Naive thymus-derived CD4-positive, alpha-beta T cell (primary cell): ENCODE measurements around the gene PHETA2. TPM values are rescaled to one million over a fixed set of nuclear protein-coding genes. Genes with fewer than 3 reads are reported as not detected.

Experiments
- ATAC-seq: fragments of 150-1000 bp; cut with Tn5 transposase; 2 replicates; pipeline ENCODE4 v1.10.0; 2021; ENCODE audit warnings: mild to moderate bottlenecking, moderate library complexity
- CTCF ChIA-PET: fragments of 350-600 bp; sonication (Branson Sonifier 250); formaldehyde crosslinking; loops from one replicate; lab custom pipeline; 2021; ENCODE audit warnings: antibody characterized with exemption; lab: Charles Lee
- POLR2A ChIA-PET: fragments of 350-600 bp; sonication (Branson Sonifier 250); formaldehyde crosslinking; loops from one replicate; lab custom pipeline; 2021; ENCODE audit warnings: antibody characterized with exemption, inconsistent platforms; lab: Charles Lee
- DNase-seq, 9 donors: peaks; one replicate each; pipeline versions ENCODE4 v3.0.0 to v3.0.0-alpha.2; 2020 to 2022; ENCODE audit warnings: mixed read lengths in 1 of 9
- H3K27ac ChIP-seq: one replicate; pipeline ENCODE4 v1.7.0; 2013; ENCODE audit warnings: mild to moderate bottlenecking, low read depth, low read length, moderate library complexity
- H3K27me3 ChIP-seq, 2 donors: one replicate each; pipeline ENCODE4 v1.7.0; 2013; ENCODE audit warnings: low read length in 2 of 2, mild to moderate bottlenecking in 2 of 2, moderate library complexity in 2 of 2; ENCODE audit not compliant: control insufficient read depth in 2 of 2, insufficient read depth in 2 of 2
- H3K36me3 ChIP-seq, 3 experiments: 1 replicate in 2 of 3; 2 replicates in 1 of 3; pipeline ENCODE4 v1.7.0; 2013; ENCODE audit warnings: low read length in 3 of 3, mild to moderate bottlenecking in 3 of 3, moderate library complexity in 1 of 3; ENCODE audit not compliant: insufficient read depth in 3 of 3, control insufficient read depth in 2 of 3
- H3K4me1 ChIP-seq, 2 donors: one replicate each; pipeline ENCODE4 v1.7.0; 2013; ENCODE audit warnings: low read length in 2 of 2, mild to moderate bottlenecking in 2 of 2, moderate library complexity in 1 of 2; ENCODE audit not compliant: control insufficient read depth in 2 of 2, insufficient read depth in 2 of 2
- H3K4me3 ChIP-seq: 2 replicates; pipeline ENCODE4 v1.7.0; 2013; ENCODE audit warnings: mild to moderate bottlenecking, low read length
- H3K9me3 ChIP-seq, 3 experiments: 1 replicate in 2 of 3; 2 replicates in 1 of 3; pipeline ENCODE4 v1.7.0; 2013; ENCODE audit warnings: low read length in 3 of 3; ENCODE audit not compliant: control insufficient read depth in 2 of 3
- H3K27ac Mint-ChIP-seq, 9 donors: one replicate each; pipeline ENCODE4 v1.8.0; 2020 to 2022; ENCODE audit warnings: mixed read lengths in 9 of 9, mild to moderate bottlenecking in 8 of 9, moderate library complexity in 5 of 9, inconsistent platforms in 2 of 9
- H3K27me3 Mint-ChIP-seq, 5 donors: one replicate each; pipeline ENCODE4 v1.8.0; 2021 to 2022; ENCODE audit warnings: mixed read lengths in 5 of 5, mild to moderate bottlenecking in 1 of 5
- H3K36me3 Mint-ChIP-seq, 5 donors: one replicate each; pipeline ENCODE4 v1.8.0; 2020 to 2022; ENCODE audit warnings: mixed read lengths in 5 of 5, mild to moderate bottlenecking in 3 of 5, inconsistent platforms in 1 of 5
- H3K4me1 Mint-ChIP-seq, 7 donors: one replicate each; pipeline ENCODE4 v1.8.0; 2020 to 2022; ENCODE audit warnings: mixed read lengths in 7 of 7, mild to moderate bottlenecking in 3 of 7, inconsistent platforms in 1 of 7
- H3K4me3 Mint-ChIP-seq, 10 donors: one replicate each; pipeline ENCODE4 v1.8.0; 2020 to 2022; ENCODE audit warnings: mild to moderate bottlenecking in 10 of 10, mixed read lengths in 10 of 10, moderate library complexity in 6 of 10, inconsistent platforms in 2 of 10
- H3K9me3 Mint-ChIP-seq, 11 donors: one replicate each; pipeline ENCODE4 v1.8.0; 2020 to 2022; ENCODE audit warnings: mixed read lengths in 11 of 11, mild to moderate bottlenecking in 4 of 11, inconsistent platforms in 1 of 11, moderate library complexity in 1 of 11
- intact Hi-C, 2 donors: fragments of 100-400 bp; cut with micrococcal nuclease; formaldehyde crosslinking; loops; one replicate each; pipeline ENCODE4 v1.15.1; 2023
- polyA plus RNA-seq, 2 donors: library from polyadenylated mRNA; unstranded; fragments of 300-500 nt; fragmentation: Illumina TruSeq; gene quantifications; one replicate each; pipeline ENCODE4 v1.2.3, GENCODE V29; 2021
- total RNA-seq, 6 experiments: library from RNA in 5 of 6; stranded (reverse) in 5 of 6; gene quantifications; 1 replicate in 5 of 6; 2 replicates in 1 of 6; pipeline ENCODE4 v1.2.3 and lab custom pipeline; 2021 to 2026

Gene PHETA2
- total and polyA plus RNA-seq, 7 experiments from 2014 or later, result 0.82 to 3.9 (median 1.2) TPM

DNA sequence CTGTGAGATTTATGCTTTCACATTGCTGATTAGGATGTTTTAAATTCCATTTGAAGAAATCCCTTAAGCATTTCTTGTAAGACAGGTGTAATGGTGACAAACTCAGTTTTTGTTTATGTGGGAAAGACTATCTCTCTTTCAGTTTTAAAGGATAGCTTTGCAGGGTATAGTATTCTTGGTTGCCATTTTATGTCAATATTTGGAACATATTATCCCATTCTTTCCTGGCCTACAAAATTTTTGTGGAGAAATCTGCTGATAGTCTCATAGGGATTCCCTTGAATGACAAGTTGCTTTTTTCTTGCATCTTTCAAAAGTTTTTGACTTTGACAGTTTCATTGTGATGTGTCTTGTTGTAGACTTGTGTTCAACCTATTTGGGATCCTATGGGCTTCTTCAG, 32.3 kb upstream of the PHETA2 start:
- no peak overlapping the region for H3K27ac Mint-ChIP-seq
- DNase-seq (no peak), ATAC-seq (no peak)
- POLR2A ChIA-PET, result interaction anchor here (0.7 kb wide), 1 partner anchor 36 kb away, joined by 3 read pairs; no protein-coding TSS in a partner anchor
- H3K27ac ChIP-seq, result no peak overlapping the region
- CTCF ChIA-PET, result no interaction called here
- intact Hi-C loops, result no loop called here
- peaks cover 0 to 5% (median 0%) of the 10 kb centered on the region in 3 experiments for H3K9me3 ChIP-seq
- H3K27me3 ChIP-seq, result no peaks in the 10 kb centered on the region
- H3K4me3 Mint-ChIP-seq, result no peak overlapping the region
- peaks cover 0 to 5% (median 0%) of the 10 kb centered on the region in 5 donors for H3K27me3 Mint-ChIP-seq
- peaks cover 6 to 43% (median 10%) of the 10 kb centered on the region in 5 donors for H3K36me3 Mint-ChIP-seq
- H3K4me1 Mint-ChIP-seq, result no peaks in the 10 kb centered on the region
- no peak overlapping the region for H3K4me3 ChIP-seq
- H3K4me1 ChIP-seq, result no peaks in the 10 kb centered on the region
- no peaks in the 10 kb centered on the region for H3K36me3 ChIP-seq
- H3K9me3 Mint-ChIP-seq, result peaks cover 0 to 24% (median 13%) of the 10 kb centered on the region in 11 donors

DNA sequence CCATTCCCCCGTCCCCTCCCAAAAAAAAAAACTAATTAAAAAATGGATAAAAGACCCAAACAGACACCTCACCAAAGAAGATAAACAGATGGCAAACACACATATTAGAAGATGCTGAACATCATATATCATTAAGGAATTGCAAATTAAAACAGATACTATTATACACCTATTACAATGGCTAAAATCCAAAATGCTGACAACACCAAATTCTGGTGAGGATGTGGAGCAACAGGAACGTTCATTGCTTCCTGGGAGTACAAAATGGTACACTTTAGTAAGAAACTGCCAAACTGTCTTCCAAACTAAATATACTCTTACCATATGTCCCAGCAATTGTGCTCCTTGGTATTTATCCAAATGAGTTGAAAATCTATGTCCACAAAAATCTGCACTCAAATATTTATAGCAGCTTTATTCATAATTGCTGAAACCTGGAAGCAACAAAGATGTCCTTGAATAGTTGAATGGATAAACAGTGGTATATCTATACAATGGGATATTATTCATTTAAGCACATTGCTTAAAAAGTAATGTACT, 23.3 kb upstream of the PHETA2 start:
- intact Hi-C loops, result no loop called here
- no peaks in the 10 kb centered on the region for H3K36me3 ChIP-seq
- H3K27me3 Mint-ChIP-seq, result no peaks in the 10 kb centered on the region
- no peaks in the 10 kb centered on the region for H3K27me3 ChIP-seq
- DNase-seq (no peak), ATAC-seq (no peak)
- H3K4me3 ChIP-seq, result no peak overlapping the region
- peaks cover 0 to 4% (median 0%) of the 10 kb centered on the region in 5 donors for H3K36me3 Mint-ChIP-seq
- ChIA-PET POLR2A (no interaction called here), CTCF (no interaction called here)
- no peak overlapping the region for H3K27ac ChIP-seq
- H3K4me1 Mint-ChIP-seq, result peaks cover 0 to 2% (median 0%) of the 10 kb centered on the region in 7 donors
- no peak overlapping the region for H3K4me3 Mint-ChIP-seq
- H3K4me1 ChIP-seq, result no peaks in the 10 kb centered on the region
- no peak overlapping the region for H3K27ac Mint-ChIP-seq
- peaks cover 0 to 1% (median 0%) of the 10 kb centered on the region in 11 donors for H3K9me3 Mint-ChIP-seq
- no peaks in the 10 kb centered on the region for H3K9me3 ChIP-seq

DNA sequence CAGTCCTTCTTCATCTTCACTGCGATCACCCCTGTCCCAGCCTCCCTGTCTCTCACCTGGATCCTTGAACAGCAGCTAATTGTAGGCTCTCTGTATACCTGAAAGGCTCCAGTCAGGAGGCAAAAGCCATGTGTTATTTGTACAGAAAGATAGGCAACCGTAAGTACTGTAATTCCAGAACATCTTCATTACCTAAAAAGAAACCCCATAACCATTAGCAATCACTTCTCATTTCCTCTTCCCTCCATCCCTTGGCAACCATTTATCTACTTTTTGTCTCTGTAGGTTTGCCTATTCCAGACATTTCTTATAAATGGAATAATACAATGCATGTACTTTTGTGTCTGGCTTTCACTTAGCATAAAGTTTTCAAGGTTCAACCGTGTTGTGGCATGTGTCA, 21.3 kb upstream of the PHETA2 start:
- Histone ChIP-seq H3K27me3 (no peaks in the 10 kb centered on the region), H3K4me3 (no peak overlapping the region), H3K27ac (no peak overlapping the region), H3K9me3 (peaks cover 0 to 8% (median 4%) of the 10 kb centered on the region in 3 experiments), H3K36me3 (no peaks in the 10 kb centered on the region), H3K4me1 (no peaks in the 10 kb centered on the region)
- Mint-ChIP-seq H3K36me3 (peaks cover 8 to 17% (median 9%) of the 10 kb centered on the region in 5 donors), H3K27me3 (no peaks in the 10 kb centered on the region), H3K9me3 (peaks cover 0 to 19% (median 11%) of the 10 kb centered on the region in 11 donors), H3K4me3 (no peak overlapping the region), H3K27ac (peak overlapping the region in 2 of 9 donors; percentile 16 to 24), H3K4me1 (peaks cover 0 to 2% (median 0%) of the 10 kb centered on the region in 7 donors)
- ATAC-seq (no peak), DNase-seq (no peak)
- intact Hi-C loops, result no loop called here
- POLR2A ChIA-PET, result no interaction called here
- CTCF ChIA-PET, result no interaction called here

DNA sequence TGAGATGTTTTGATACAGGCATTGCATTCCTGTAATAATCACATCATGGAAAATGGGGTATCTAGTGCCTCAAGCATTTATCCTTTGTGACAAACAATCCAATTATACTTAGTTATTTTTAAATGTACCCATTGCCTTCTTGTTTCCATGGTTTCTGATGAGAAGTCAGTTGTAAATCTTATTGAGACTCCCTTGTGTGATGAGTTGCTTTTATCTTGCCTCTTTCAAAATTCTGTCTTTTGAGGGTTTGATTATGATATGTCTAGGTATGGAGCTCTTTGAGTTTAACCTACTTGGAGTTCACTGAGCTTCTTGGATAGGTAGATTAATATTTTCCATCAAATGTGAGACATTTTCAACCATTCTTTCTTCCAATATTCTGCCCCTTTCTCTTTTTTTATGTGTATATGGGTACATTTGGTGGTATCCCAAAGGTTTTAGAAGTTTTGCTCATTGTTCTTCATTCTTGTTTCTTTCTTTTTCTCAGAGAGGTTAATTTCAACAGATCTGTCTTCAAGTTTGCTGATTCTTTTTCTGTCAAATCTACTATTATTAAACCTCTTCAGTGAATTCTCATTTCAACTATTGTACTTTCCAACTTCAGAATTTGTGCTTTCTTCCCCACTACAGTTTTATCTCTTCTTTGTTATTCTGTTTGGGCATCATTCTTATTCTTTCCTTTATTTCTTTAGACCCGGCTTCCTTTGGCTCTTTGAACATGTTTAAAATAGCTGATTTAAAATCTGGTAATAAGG, 17.1 kb upstream of the PHETA2 start:
- no peak overlapping the region for H3K4me3 ChIP-seq
- POLR2A ChIA-PET, result interaction anchor here (1.2 kb wide), 1 partner anchor 34 kb away, joined by 4 read pairs; the partner anchor contains the start of gene NDUFA6
- H3K27ac ChIP-seq, result no peak overlapping the region
- CTCF ChIA-PET, result no interaction called here
- H3K9me3 ChIP-seq, result peaks cover 0 to 8% (median 4%) of the 10 kb centered on the region in 3 experiments
- H3K4me1 ChIP-seq, result no peaks in the 10 kb centered on the region
- Mint-ChIP-seq H3K4me1 (peaks cover 0 to 2% (median 0%) of the 10 kb centered on the region in 7 donors), H3K9me3 (peaks cover 5 to 23% (median 12%) of the 10 kb centered on the region in 11 donors), H3K36me3 (peaks cover 18 to 51% (median 34%) of the 10 kb centered on the region in 5 donors), H3K4me3 (no peak overlapping the region), H3K27me3 (no peaks in the 10 kb centered on the region), H3K27ac (no peak overlapping the region)
- H3K27me3 ChIP-seq, result no peaks in the 10 kb centered on the region
- intact Hi-C loops, result no loop called here
- peaks cover 0 to 30% (median 2%) of the 10 kb centered on the region in 3 experiments for H3K36me3 ChIP-seq
- ATAC-seq (no peak), DNase-seq (no peak)

DNA sequence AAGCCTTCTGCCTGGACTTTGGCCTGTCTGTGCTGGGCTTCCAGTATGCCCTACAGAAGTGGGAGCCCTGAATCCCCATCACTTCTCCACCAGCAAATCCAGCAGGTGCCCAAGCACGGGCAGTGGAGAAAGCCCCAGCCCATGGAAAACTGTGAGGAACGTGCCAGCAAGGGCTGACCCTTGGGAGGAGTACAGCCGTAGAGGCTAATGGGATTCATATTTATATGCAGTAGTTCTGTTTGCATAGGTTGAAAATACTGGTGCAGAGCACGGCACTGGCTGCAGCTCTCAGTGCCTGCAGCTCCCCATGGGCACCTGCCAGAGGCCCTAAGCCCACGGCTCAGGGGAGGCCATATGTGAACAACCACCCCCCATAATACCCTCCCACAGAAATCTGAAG, 13.6 kb upstream of the PHETA2 start:
- no peak for ATAC-seq
- POLR2A ChIA-PET, result no interaction called here
- H3K27me3 Mint-ChIP-seq, result no peaks in the 10 kb centered on the region
- H3K4me3 Mint-ChIP-seq, result no peak overlapping the region
- CTCF ChIA-PET, result no interaction called here
- Histone ChIP-seq H3K36me3 (peaks cover 0 to 54% (median 9%) of the 10 kb centered on the region in 3 experiments), H3K9me3 (peaks cover 0 to 8% (median 4%) of the 10 kb centered on the region in 3 experiments), H3K4me3 (no peak overlapping the region), H3K27ac (no peak overlapping the region), H3K27me3 (no peaks in the 10 kb centered on the region), H3K4me1 (no peaks in the 10 kb centered on the region)
- H3K9me3 Mint-ChIP-seq, result peaks cover 5 to 23% (median 12%) of the 10 kb centered on the region in 11 donors
- no peak overlapping the region for H3K27ac Mint-ChIP-seq
- peaks cover 18 to 72% (median 51%) of the 10 kb centered on the region in 5 donors for H3K36me3 Mint-ChIP-seq
- no peaks in the 10 kb centered on the region for H3K4me1 Mint-ChIP-seq
- DNase-seq, result no peak
- intact Hi-C loops, result no loop called here

DNA sequence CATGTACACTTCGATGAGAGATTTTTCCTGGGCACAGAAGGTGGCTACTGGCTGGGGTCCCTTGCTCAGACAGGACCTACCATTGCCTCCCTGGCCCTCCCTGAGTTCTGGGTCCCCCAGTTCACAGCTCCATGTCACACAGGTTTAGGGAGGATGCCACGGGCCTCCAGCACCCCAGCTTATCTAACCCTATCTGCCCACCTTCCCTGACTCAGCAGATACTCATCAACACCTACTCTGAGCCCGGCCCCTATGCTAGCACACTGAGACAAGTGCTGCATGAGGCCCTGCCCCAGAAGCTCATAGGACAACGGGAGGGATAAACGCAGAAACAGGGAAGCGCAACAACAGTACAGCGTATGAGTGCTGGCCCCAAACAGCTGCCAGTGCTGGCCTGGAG, 13.0 kb upstream of the PHETA2 start:
- H3K4me3 Mint-ChIP-seq, result no peak overlapping the region
- no peaks in the 10 kb centered on the region for H3K27me3 ChIP-seq
- H3K27ac ChIP-seq, result no peak overlapping the region
- H3K36me3 ChIP-seq, result peaks cover 0 to 59% (median 9%) of the 10 kb centered on the region in 3 experiments
- intact Hi-C loops, result no loop called here
- ATAC-seq, result no peak
- H3K9me3 Mint-ChIP-seq, result peaks cover 5 to 23% (median 12%) of the 10 kb centered on the region in 11 donors
- H3K4me1 Mint-ChIP-seq, result no peaks in the 10 kb centered on the region
- DNase-seq, result no peak
- no peaks in the 10 kb centered on the region for H3K4me1 ChIP-seq
- no peaks in the 10 kb centered on the region for H3K27me3 Mint-ChIP-seq
- H3K36me3 Mint-ChIP-seq, result peaks cover 18 to 73% (median 51%) of the 10 kb centered on the region in 5 donors
- peaks cover 0 to 8% (median 4%) of the 10 kb centered on the region in 3 experiments for H3K9me3 ChIP-seq
- H3K27ac Mint-ChIP-seq, result no peak overlapping the region
- POLR2A ChIA-PET, result interaction anchor here (1.4 kb wide), 1 partner anchor 19 kb away, joined by 3 read pairs; the partner anchor contains the start of gene SMDT1
- CTCF ChIA-PET, result interaction anchor here (0.6 kb wide), 1 partner anchor 206 kb away, joined by 3 read pairs; no protein-coding TSS in a partner anchor
- H3K4me3 ChIP-seq, result no peak overlapping the region
